ENCODE results near the gene ZBTB7B. TPM values are rescaled to one million over a fixed set of nuclear protein-coding genes. Genes with fewer than 3 reads are reported as not detected.

The ZBTB7B gene
- total and polyA plus RNA-seq, 9 of the 15 experiments (the other 6 are each of a cell fraction or from before 2014, with no cell fraction given), result 0.04 to 46.5 (median 15.2) TPM

DNA sequence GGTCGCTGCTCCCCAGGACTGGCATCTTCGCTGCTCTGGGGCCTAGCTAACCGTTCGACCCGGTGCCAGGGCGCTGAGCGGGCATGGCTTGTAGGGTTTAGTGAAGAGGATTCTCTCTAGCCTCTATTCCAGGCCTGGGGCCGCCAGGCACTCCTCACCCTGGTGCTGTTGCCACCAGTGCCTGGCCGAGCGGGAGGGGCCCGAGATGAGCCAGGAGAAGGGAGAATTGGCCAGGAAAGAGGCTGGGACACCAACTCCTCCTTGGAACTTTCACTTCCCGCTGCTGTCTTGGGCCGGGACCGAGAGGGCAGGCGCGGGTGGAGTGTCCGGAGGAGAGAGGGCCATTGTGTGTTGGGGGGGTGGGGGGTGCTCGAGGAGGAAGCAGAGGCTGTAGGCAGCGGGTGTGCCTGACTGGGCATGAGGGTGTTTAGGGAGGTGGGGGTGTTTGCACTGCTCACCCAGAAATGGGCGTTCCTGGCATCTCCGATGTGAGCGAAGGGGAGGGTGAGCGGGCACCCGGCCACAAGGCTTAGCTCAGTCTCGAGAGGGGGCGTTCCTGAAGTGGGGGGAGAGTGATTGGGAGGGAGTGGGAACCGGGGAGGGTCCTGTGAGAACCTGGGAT, 49.3 kb downstream of the ZBTB7B start (continued):
- TF ChIP-seq ZBTB40 (IDR thresholded peaks at IDR 0.05), result 0 out of 2 replicates have a peak, but pooled peaks have one; percentile 20
- no peak for TF ChIP-seq ZBTB40 (CRISPR knock-in tag; IDR thresholded peaks at IDR 0.05)
- TF ChIP-seq, protein P1, sequence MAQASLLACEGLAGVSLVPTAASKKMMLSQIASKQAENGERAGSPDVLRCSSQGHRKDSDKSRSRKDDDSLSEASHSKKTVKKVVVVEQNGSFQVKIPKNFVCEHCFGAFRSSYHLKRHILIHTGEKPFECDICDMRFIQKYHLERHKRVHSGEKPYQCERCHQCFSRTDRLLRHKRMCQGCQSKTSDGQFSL (CRISPR knock-in tag; IDR thresholded peaks at IDR 0.05), result peak; percentile 21; the same call in 1 of the 2 replicates
- TF ChIP-seq, protein P1 (tag; IDR thresholded peaks at IDR 0.05), result peak in 1 of 2 experiments; percentile 75; a peak in 2 of 4 replicates
- TF ChIP-seq TARDBP (IDR thresholded peaks at IDR 0.05), result no peak
- TF ChIP-seq ZNF318 (IDR thresholded peaks at IDR 0.05; ENCODE audit: borderline replicate concordance in 1 of 2, low read depth in 1 of 2), result no peak

Data from K562 (cell line).